HCT116 (cell line): ENCODE measurements around the gene TPX2. TPM values are rescaled to one million over a fixed set of nuclear protein-coding genes. Genes with fewer than 3 reads are reported as not detected.

Source experiments
- ATAC-seq: fragments of 200-7000 bp; cut with Tn5 transposase; 2 replicates; pipeline ENCODE4 v1.9.1; 2020; ENCODE audit warnings: mild to moderate bottlenecking, moderate library complexity
- BruUV-seq: library from RNA; stranded (reverse); fragments of 400-500 nt; replicated peaks from 2 replicates; lab custom pipeline; 2021; lab: Mats Ljungman, UMichigan
- CTCF ChIA-PET: fragments of 300-600 bp; sonication (Branson Sonifier 250); formaldehyde crosslinking; loops from one replicate; lab custom pipeline; 2021; ENCODE audit warnings: antibody characterized with exemption; lab: Charles Lee
- POLR2A ChIA-PET: fragments of 300-600, 350-600 bp; sonication (Branson Sonifier 250); formaldehyde crosslinking; loops from one replicate; lab custom pipeline; 2021; ENCODE audit warnings: antibody characterized with exemption; lab: Charles Lee
- RAD21 ChIA-PET, 2 experiments: fragments of 300-600 bp; sonication (Branson Sonifier 250); formaldehyde crosslinking; loops; one replicate each; lab custom pipeline; 2023; ENCODE audit warnings: low total read pairs in 2 of 2; ENCODE audit not compliant: uncharacterized antibody in 2 of 2, unreplicated experiment in 2 of 2, low non-redundant PET in 1 of 2; lab: Charles Lee
- DNase-seq: peaks from one replicate; pipeline ENCODE4 v3.0.0-alpha.2; 2010; ENCODE audit warnings: low read depth, low spot score
- H2AFZ ChIP-seq: fragments of 200-600 bp; shearing (Covaris generic), sonication (generic); 2 replicates; pipeline ENCODE4 v1.6.1; 2017; ENCODE audit warnings: low read depth, mixed run types, mixed read lengths, antibody characterized with exemption, low read length; ENCODE audit not compliant: poor library complexity, severe bottlenecking
- H3K27ac ChIP-seq: 2 replicates; pipeline ENCODE4 v1.5.1; 2012; ENCODE audit warnings: low read depth, low read length
- H3K27me3 ChIP-seq: fragments of 200-600 bp; sonication (generic); 2 replicates; pipeline ENCODE4 v1.6.1; 2016; ENCODE audit warnings: mixed run types, low read length, mixed read lengths; ENCODE audit not compliant: insufficient read depth
- H3K36me3 ChIP-seq, 2 experiments: fragments of 200-500 bp in 1 of 2; fragments of 200-600 bp in 1 of 2; sonication (Bioruptor generic) in 1 of 2; sonication (generic) in 1 of 2; 2 replicates each; pipeline versions ENCODE4 v1.5.1 to v1.6.1; 2014 to 2016; ENCODE audit warnings: low read length in 2 of 2, inconsistent platforms in 1 of 2, mixed read lengths in 1 of 2, mixed run types in 1 of 2; ENCODE audit not compliant: insufficient read depth in 2 of 2, control insufficient read depth in 1 of 2
- H3K4me1 ChIP-seq, 2 experiments: fragments of 200-600 bp in 1 of 2; sonication (generic) in 1 of 2; 2 replicates each; pipeline versions ENCODE4 v1.5.1 to v1.6.1; 2012 to 2017; ENCODE audit warnings: low read length in 2 of 2, inconsistent platforms in 1 of 2, mild to moderate bottlenecking in 1 of 2, mixed read lengths in 1 of 2, mixed run types in 1 of 2, moderate library complexity in 1 of 2; ENCODE audit not compliant: insufficient read depth in 2 of 2, control insufficient read depth in 1 of 2
- H3K4me2 ChIP-seq: fragments of 200-600 bp; sonication (generic); 2 replicates; pipeline ENCODE4 v1.6.1; 2017; ENCODE audit warnings: mixed run types, low read length, mixed read lengths
- H3K4me3 ChIP-seq, 2 experiments: fragments of 200-600 bp in 1 of 2; sonication (generic) in 1 of 2; replicated peaks in 1 of 2; 2 replicates each; pipeline ENCODE4 v1.5.1; 2011 to 2016; ENCODE audit warnings: low read length in 2 of 2, control low read depth in 1 of 2, low read depth in 1 of 2, mild to moderate bottlenecking in 1 of 2, mixed read lengths in 1 of 2, mixed run types in 1 of 2
- H3K79me2 ChIP-seq: fragments of 200-600 bp; sonication (generic); 2 replicates; pipeline ENCODE4 v1.6.1; 2017; ENCODE audit warnings: mild to moderate bottlenecking, mixed run types, low read length, moderate library complexity, mixed read lengths; ENCODE audit not compliant: insufficient read depth
- H3K9ac ChIP-seq: fragments of 200-600 bp; sonication (generic); 2 replicates; pipeline ENCODE4 v1.6.1; 2016; ENCODE audit warnings: low read length, mixed read lengths
- H3K9me2 ChIP-seq: fragments of 200-600 bp; sonication (generic), shearing (Covaris generic); 2 replicates; pipeline ENCODE4 v1.6.1; 2017; ENCODE audit warnings: mixed run types, mild to moderate bottlenecking, moderate library complexity; ENCODE audit not compliant: insufficient read depth
- H3K9me3 ChIP-seq, 2 experiments: fragments of 200-500 bp in 1 of 2; fragments of 200-600 bp in 1 of 2; sonication (Bioruptor generic) in 1 of 2; sonication (generic) in 1 of 2; 2 replicates each; pipeline ENCODE4 v1.6.1; 2014 to 2017; ENCODE audit warnings: low read length in 2 of 2, mixed read lengths in 2 of 2, inconsistent platforms in 1 of 2, low read depth in 1 of 2, mild to moderate bottlenecking in 1 of 2, mixed run types in 1 of 2, moderate library complexity in 1 of 2; ENCODE audit not compliant: control insufficient read depth in 1 of 2, insufficient read depth in 1 of 2
- H4K20me1 ChIP-seq: fragments of 200-600 bp; sonication (generic), shearing (Covaris generic); 2 replicates; pipeline ENCODE4 v1.6.1; 2017; ENCODE audit warnings: mixed run types, mild to moderate bottlenecking, moderate library complexity; ENCODE audit not compliant: insufficient read depth
- ATF3 ChIP-seq: IDR thresholded peaks from 2 replicates; pipeline ENCODE4 v1.6.1; 2012
- CTCF ChIP-seq, 3 experiments: fragments of 200-600 bp in 1 of 3; sonication (generic) in 1 of 3; IDR thresholded peaks in 2 of 3; conservative IDR thresholded peaks in 1 of 3; 2 replicates each; pipeline ENCODE4 v1.5.1; 2012 to 2017; ENCODE audit warnings: low read depth in 2 of 3, low read length in 2 of 3, antibody characterized with exemption in 1 of 3, borderline replicate concordance in 1 of 3, control low read depth in 1 of 3, mild to moderate bottlenecking in 1 of 3, mixed read lengths in 1 of 3, mixed run types in 1 of 3, moderate library complexity in 1 of 3; ENCODE audit not compliant: insufficient read depth in 1 of 3
- EZH2phosphoT487 ChIP-seq: fragments of 200-600 bp; IDR thresholded peaks from 2 replicates; pipeline ENCODE4 v1.6.1; 2018; ENCODE audit warnings: antibody characterized with exemption, borderline replicate concordance
- FOSL1 ChIP-seq: IDR thresholded peaks from 2 replicates; pipeline ENCODE4 v1.6.1; 2012; ENCODE audit warnings: low read depth
- POLR2A ChIP-seq: IDR thresholded peaks from 2 replicates; pipeline ENCODE4 v1.7.0; 2011; ENCODE audit warnings: borderline replicate concordance; ENCODE audit not compliant: insufficient read depth, insufficient read length; ENCODE audit errors: extremely low read depth
- TCF7L2 ChIP-seq: IDR thresholded peaks from 2 replicates; pipeline ENCODE4 v1.7.0; 2011; ENCODE audit warnings: borderline replicate concordance, inconsistent platforms; ENCODE audit not compliant: insufficient read depth, insufficient read length; ENCODE audit errors: extremely low read depth
- ZBTB33 ChIP-seq: IDR thresholded peaks from 2 replicates; pipeline ENCODE4 v1.6.1; 2011; ENCODE audit warnings: mild to moderate bottlenecking, low read length, moderate library complexity; ENCODE audit not compliant: insufficient replicate concordance; ENCODE audit errors: extremely low read depth
- ZFX ChIP-seq: fragments of 450-650 bp; IDR thresholded peaks from 2 replicates; pipeline ENCODE4 v1.6.1; 2017
- ZNF274 ChIP-seq: fragments of 200-500 bp; sonication (Bioruptor generic); IDR thresholded peaks from 2 replicates; pipeline ENCODE4 v1.6.1; 2014; ENCODE audit warnings: mild to moderate bottlenecking, low read depth, low read length, inconsistent platforms
- intact Hi-C: fragments of 100-400 bp; cut with micrococcal nuclease; formaldehyde crosslinking; loops from 2 replicates; pipeline ENCODE4 v1.10.0; 2022
- total RNA-seq: library from RNA; stranded (reverse); gene quantifications from one replicate; pipeline ENCODE4 v1.2.1, GENCODE V29; 2021; ENCODE audit not compliant: unreplicated experiment
- TF ChIP-seq, protein P1 (sequence below): IDR thresholded peaks from 2 replicates; pipeline ENCODE4 v1.6.1; 2012

The TPX2 gene
- total RNA-seq, 1 experiment from 2014 or later: 163 TPM

DNA sequence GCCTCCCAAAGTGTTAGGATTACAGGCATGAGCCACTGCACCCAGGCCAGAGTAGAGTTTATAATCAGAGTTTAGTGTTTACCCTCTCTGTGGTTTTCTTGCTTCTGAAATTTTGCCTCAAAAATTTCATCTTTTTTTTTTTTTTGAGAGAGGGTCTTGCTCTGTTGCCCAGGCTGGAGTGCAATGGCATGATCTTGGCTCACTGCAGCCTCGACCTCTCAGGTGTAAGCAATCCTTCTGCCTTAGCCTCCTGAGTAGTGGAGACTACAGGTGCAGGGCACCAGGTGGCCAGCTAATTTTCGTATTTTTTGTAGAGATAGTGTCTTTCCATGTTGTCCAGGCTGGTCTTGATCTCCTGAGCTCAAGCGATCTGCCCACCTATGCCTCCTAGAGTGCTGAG, 28.7 kb downstream of the TPX2 start:
- RAD21 ChIA-PET: no interaction called here
- TF ChIP-seq TCF7L2: no peak
- TF ChIP-seq ZNF274: no peak
- TF ChIP-seq ZFX: no peak
- no peak for TF ChIP-seq ATF3
- TF ChIP-seq, protein P1, sequence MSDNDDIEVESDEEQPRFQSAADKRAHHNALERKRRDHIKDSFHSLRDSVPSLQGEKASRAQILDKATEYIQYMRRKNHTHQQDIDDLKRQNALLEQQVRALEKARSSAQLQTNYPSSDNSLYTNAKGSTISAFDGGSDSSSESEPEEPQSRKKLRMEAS: no peak
- no peak for TF ChIP-seq FOSL1
- no peak for TF ChIP-seq EZH2phosphoT487
- TF ChIP-seq ZBTB33: no peak
- TF ChIP-seq POLR2A: no peak
- no peak for TF ChIP-seq CTCF (IDR thresholded peaks at IDR 0.05 in 2 of 3, conservative IDR thresholded peaks at IDR 0.05 in 1 of 3; ENCODE audit: borderline replicate concordance in 1 of 3, insufficient read depth in 1 of 3, low read depth in 2 of 3, low read length in 2 of 3)
- TF ChIP-seq, all 23 proteins: peak for 0
- Histone ChIP-seq H3K9me3 (no peaks in the 10 kb centered on the region), H3K4me2 (no peak overlapping the region), H2AFZ (no peak overlapping the region), H3K9ac (no peak overlapping the region), H3K9me2 (no peaks in the 10 kb centered on the region), H3K27me3 (no peaks in the 10 kb centered on the region), H3K36me3 (peaks cover 44 to 45% of the 10 kb centered on the region in 2 experiments), H3K4me1 (no peaks in the 10 kb centered on the region), H4K20me1 (peaks cover 4% of the 10 kb centered on the region), H3K27ac (no peak overlapping the region), H3K4me3 (no peak overlapping the region), H3K79me2 (peaks cover 96% of the 10 kb centered on the region)
- intact Hi-C loops: no loop called here
- DNase-seq (no peak), ATAC-seq (no peak)
- CTCF ChIA-PET: no interaction called here
- BruUV-seq: no TSS peak
- POLR2A ChIA-PET: no interaction called here
